PC-9 (cell line): Measurements from ENCODE around the gene GRHL1. TPM values are rescaled to one million over a fixed set of nuclear protein-coding genes. Genes with fewer than 3 reads are reported as not detected.

Experiments used
- BruUV-seq: library from RNA; stranded (reverse); fragments of 400-500 nt; replicated peaks from 2 replicates; lab custom pipeline; 2021; lab: Mats Ljungman, UMichigan
- CTCF ChIA-PET: fragments of 300-600 bp; sonication (Branson Sonifier 250); formaldehyde crosslinking; loops from one replicate; lab custom pipeline; 2022; ENCODE audit warnings: antibody characterized with exemption; lab: Charles Lee
- POLR2A ChIA-PET: fragments of 300-600 bp; sonication (Branson Sonifier 250); formaldehyde crosslinking; loops from one replicate; lab custom pipeline; 2022; ENCODE audit warnings: antibody characterized with exemption; ENCODE audit not compliant: unreplicated experiment; lab: Charles Lee
- DNase-seq, 2 experiments: peaks; one replicate each; pipeline versions ENCODE4 v3.0.0 to v3.0.0-alpha.2; 2015 to 2022; ENCODE audit warnings: mixed read lengths in 1 of 2
- H2AFZ ChIP-seq: fragments of 200-600 bp; sonication (generic); 2 replicates; pipeline ENCODE4 v1.8.1; 2017; ENCODE audit warnings: antibody characterized with exemption
- H3F3A ChIP-seq: fragments of 200-600 bp; sonication (generic); 2 replicates; pipeline ENCODE4 v1.8.1; 2017; ENCODE audit warnings: antibody characterized with exemption, mild to moderate bottlenecking, low read depth; ENCODE audit not compliant: insufficient read depth
- H3K27ac ChIP-seq: fragments of 200-600 bp; sonication (generic); 2 replicates; pipeline ENCODE4 v1.6.1; 2016; ENCODE audit warnings: mixed run types
- H3K27me3 ChIP-seq: fragments of 200-600 bp; sonication (generic); 2 replicates; pipeline ENCODE4 v1.6.1; 2016; ENCODE audit warnings: low read depth, mixed run types; ENCODE audit not compliant: insufficient read depth
- H3K36me3 ChIP-seq: fragments of 200-600 bp; sonication (generic); 2 replicates; pipeline ENCODE4 v1.6.1; 2016; ENCODE audit warnings: low read depth, mixed run types
- H3K4me1 ChIP-seq: fragments of 200-600 bp; sonication (generic); replicated peaks from 2 replicates; pipeline ENCODE4 v1.6.1; 2016; ENCODE audit warnings: mixed run types; ENCODE audit not compliant: insufficient read depth
- H3K4me2 ChIP-seq: fragments of 200-600 bp; sonication (generic); 2 replicates; pipeline ENCODE4 v1.6.1; 2017; ENCODE audit warnings: mixed run types
- H3K4me3 ChIP-seq: fragments of 200-600 bp; sonication (generic); 2 replicates; pipeline ENCODE4 v1.6.1; 2016; ENCODE audit warnings: mixed run types
- H3K79me2 ChIP-seq: fragments of 200-600 bp; sonication (generic); 2 replicates; pipeline ENCODE4 v1.6.1; 2017; ENCODE audit warnings: low read depth, mixed run types
- H3K9me2 ChIP-seq: fragments of 200-600 bp; sonication (generic); 2 replicates; pipeline ENCODE4 v1.8.1; 2017; ENCODE audit warnings: mild to moderate bottlenecking; ENCODE audit not compliant: insufficient read depth
- H3K9me3 ChIP-seq: fragments of 200-600 bp; sonication (generic); 2 replicates; pipeline ENCODE4 v1.8.1; 2016; ENCODE audit warnings: low read depth; ENCODE audit not compliant: insufficient read depth
- H4K20me1 ChIP-seq: fragments of 200-600 bp; sonication (generic); 2 replicates; pipeline ENCODE4 v1.8.1; 2017; ENCODE audit not compliant: insufficient read depth
- CTCF ChIP-seq: fragments of 200-600 bp; sonication (generic); conservative IDR thresholded peaks from 2 replicates; pipeline ENCODE4 v1.6.1; 2017; ENCODE audit warnings: mixed run types, antibody characterized with exemption, mild to moderate bottlenecking, moderate library complexity
- EZH2 ChIP-seq: fragments of 200-600 bp; sonication (generic); IDR thresholded peaks from 2 replicates; pipeline ENCODE4 v1.8.0; 2017; ENCODE audit warnings: antibody characterized with exemption, low read depth
- intact Hi-C: fragments of 100-400 bp; cut with micrococcal nuclease; formaldehyde crosslinking; loops from one replicate; pipeline ENCODE4 v1.10.0; 2022; ENCODE audit not compliant: unreplicated experiment
- total RNA-seq: library from RNA; stranded (reverse); gene quantifications from 2 replicates; pipeline ENCODE4 v1.2.3, GENCODE V29; 2021

GRHL1 gene
- total RNA-seq, 1 experiment from 2014 or later: 10.6 TPM

- H3K4me3 ChIP-seq: no peak overlapping the region
- intact Hi-C loops: no loop called here
- no peak overlapping the region for H3K4me2 ChIP-seq
- H3K9me2 ChIP-seq: no peaks in the 10 kb centered on the region
- no peak overlapping the region for H2AFZ ChIP-seq
- H3K9me3 ChIP-seq: no peaks in the 10 kb centered on the region
- BruUV-seq: no TSS peak
- no peaks in the 10 kb centered on the region for H3K27me3 ChIP-seq
- POLR2A ChIA-PET: no interaction called here
- CTCF ChIA-PET: no interaction called here
- no peak overlapping the region for H3K27ac ChIP-seq
- H3K4me1 ChIP-seq: peaks cover 60% of the 10 kb centered on the region
- H4K20me1 ChIP-seq: no peaks in the 10 kb centered on the region
- H3F3A ChIP-seq: peaks cover 35% of the 10 kb centered on the region
- TF ChIP-seq EZH2 (no peak), CTCF (no peak)
- H3K79me2 ChIP-seq: no peaks in the 10 kb centered on the region
- H3K36me3 ChIP-seq: no peaks in the 10 kb centered on the region
- DNase-seq: peak in 1 of 2 experiments; percentile 8
These were observed 5.4 kb upstream of the GRHL1 start for GRCh38 chr2:9946076-9946475.

GRCh38 chr2:9946818-9947217, 4.7 kb upstream of the GRHL1 start:
- no peaks in the 10 kb centered on the region for H3K9me2 ChIP-seq
- H3F3A ChIP-seq: peaks cover 30% of the 10 kb centered on the region
- H3K9me3 ChIP-seq: no peaks in the 10 kb centered on the region
- no peaks in the 10 kb centered on the region for H3K79me2 ChIP-seq
- ChIA-PET CTCF (interaction anchor here (1.0 kb wide), 1 partner anchor 134 kb away, joined by 6 read pairs; no protein-coding TSS in a partner anchor), POLR2A (interaction anchor here (0.6 kb wide), 1 partner anchor 8 kb away, joined by 7 read pairs; no protein-coding TSS in a partner anchor)
- no peak overlapping the region for H3K27ac ChIP-seq
- H4K20me1 ChIP-seq: no peaks in the 10 kb centered on the region
- peak in 1 of 2 experiments; percentile 51 for DNase-seq
- H3K27me3 ChIP-seq: no peaks in the 10 kb centered on the region
- peaks cover 56% of the 10 kb centered on the region for H3K4me1 ChIP-seq
- BruUV-seq: no TSS peak
- TF ChIP-seq CTCF (no peak), EZH2 (no peak)
- H2AFZ ChIP-seq: no peak overlapping the region
- H3K4me2 ChIP-seq: no peak overlapping the region
- H3K36me3 ChIP-seq: no peaks in the 10 kb centered on the region
- no peak overlapping the region for H3K4me3 ChIP-seq
- intact Hi-C loops: no loop called here

- H3K9me2 ChIP-seq: no peaks in the 10 kb centered on the region
- peaks cover 45% of the 10 kb centered on the region for H3K4me1 ChIP-seq
- H4K20me1 ChIP-seq: no peaks in the 10 kb centered on the region
- DNase-seq: no peak
- H3K4me3 ChIP-seq: no peak overlapping the region
- H3K79me2 ChIP-seq: peaks cover 16% of the 10 kb centered on the region
- H3K27ac ChIP-seq: no peak overlapping the region
- H3K9me3 ChIP-seq: no peaks in the 10 kb centered on the region
- H3K27me3 ChIP-seq: no peaks in the 10 kb centered on the region
- ChIA-PET POLR2A (no interaction called here), CTCF (no interaction called here)
- no peaks in the 10 kb centered on the region for H3K36me3 ChIP-seq
- H3F3A ChIP-seq: peaks cover 14% of the 10 kb centered on the region
- intact Hi-C loops: no loop called here
- BruUV-seq: no TSS peak
- no peak overlapping the region for H2AFZ ChIP-seq
- TF ChIP-seq EZH2 (no peak), CTCF (no peak)
- H3K4me2 ChIP-seq: no peak overlapping the region
These were observed 2.8 kb upstream of the GRHL1 start for GRCh38 chr2:9948721-9949120.
